OCI-LY7 (cell line): ENCODE data around the gene SIVA1. TPM values are rescaled to one million over a fixed set of nuclear protein-coding genes. Genes with fewer than 3 reads are reported as not detected.

Experiments used
- BruUV-seq: library from RNA; stranded (reverse); fragments of 400-500 nt; replicated peaks from 2 replicates; lab custom pipeline; 2021; lab: Mats Ljungman, UMichigan
- CTCF ChIA-PET: fragments of 300-600 bp; sonication (Branson Sonifier 250); formaldehyde crosslinking; loops from one replicate; lab custom pipeline; 2022; ENCODE audit warnings: antibody characterized with exemption; ENCODE audit not compliant: unreplicated experiment; lab: Charles Lee
- POLR2A ChIA-PET: fragments of 300-600 bp; sonication (Branson Sonifier 250); formaldehyde crosslinking; loops from one replicate; lab custom pipeline; 2022; ENCODE audit warnings: antibody characterized with exemption; lab: Charles Lee
- DNase-seq: peaks from one replicate; pipeline ENCODE4 v3.0.0-alpha.2; 2015; ENCODE audit warnings: low spot score
- H2AFZ ChIP-seq: fragments of 200-600 bp; sonication (generic), shearing (Covaris generic); 2 replicates; pipeline ENCODE4 v1.6.1; 2014; ENCODE audit warnings: mild to moderate bottlenecking, antibody characterized with exemption, low read length, moderate library complexity
- H3K27ac ChIP-seq: fragments of 200-600 bp; sonication (generic); 2 replicates; pipeline ENCODE4 v1.5.1; 2014; ENCODE audit warnings: mixed run types, low read depth, mild to moderate bottlenecking, moderate library complexity, low read length, inconsistent platforms; ENCODE audit not compliant: poor library complexity, severe bottlenecking
- H3K36me3 ChIP-seq: fragments of 200-600 bp; sonication (generic); 2 replicates; pipeline ENCODE4 v1.6.1; 2014; ENCODE audit warnings: mild to moderate bottlenecking, antibody characterized with exemption, low read length, moderate library complexity, mixed read lengths; ENCODE audit not compliant: insufficient read depth
- H3K4me1 ChIP-seq: fragments of 200-600 bp; sonication (generic); 2 replicates; pipeline ENCODE4 v1.5.1; 2014; ENCODE audit warnings: mild to moderate bottlenecking, low read length; ENCODE audit not compliant: insufficient read depth, poor library complexity, severe bottlenecking
- H3K4me2 ChIP-seq: fragments of 200-600 bp; sonication (generic); 2 replicates; pipeline ENCODE4 v1.6.1; 2014; ENCODE audit warnings: mild to moderate bottlenecking, low read length
- H3K4me3 ChIP-seq: fragments of 200-600 bp; sonication (generic); 2 replicates; pipeline ENCODE4 v1.5.1; 2014; ENCODE audit warnings: mild to moderate bottlenecking, low read depth, low read length; ENCODE audit not compliant: poor library complexity, severe bottlenecking
- H3K79me2 ChIP-seq: fragments of 200-600 bp; sonication (generic); 2 replicates; pipeline ENCODE4 v1.6.1; 2016; ENCODE audit warnings: low read depth, mild to moderate bottlenecking, low read length, moderate library complexity, mixed read lengths; ENCODE audit not compliant: insufficient read depth
- H3K9me2 ChIP-seq: fragments of 200-600 bp; sonication (generic); 2 replicates; pipeline ENCODE4 v1.6.1; 2016; ENCODE audit warnings: mild to moderate bottlenecking, low read length, mixed read lengths; ENCODE audit not compliant: insufficient read depth
- H3K9me3 ChIP-seq: fragments of 200-600 bp; sonication (generic); 2 replicates; pipeline ENCODE4 v1.6.1; 2014; ENCODE audit warnings: mild to moderate bottlenecking, mixed run types, low read length, mixed read lengths
- H4K20me1 ChIP-seq: fragments of 200-600 bp; sonication (generic); 2 replicates; pipeline ENCODE4 v1.6.1; 2014; ENCODE audit warnings: mild to moderate bottlenecking, antibody characterized with exemption, low read length, moderate library complexity, mixed read lengths; ENCODE audit not compliant: insufficient read depth
- EZH2phosphoT487 ChIP-seq: fragments of 200-600 bp; sonication (generic); IDR thresholded peaks from 2 replicates; pipeline ENCODE4 v1.6.1; 2018; ENCODE audit warnings: low read depth, borderline replicate concordance, mild to moderate bottlenecking, mixed run types, antibody characterized with exemption, low read length, moderate library complexity, mixed read lengths
- intact Hi-C: fragments of 100-400 bp; cut with micrococcal nuclease; formaldehyde crosslinking; loops from one replicate; pipeline ENCODE4 v1.10.0; 2022; ENCODE audit not compliant: unreplicated experiment
- total RNA-seq, 2 experiments: library from RNA; depleted of rRNA in 1 of 2; stranded (reverse); fragments of >200 nt in 1 of 2; shearing (Covaris generic) in 1 of 2; gene quantifications; 2 replicates each; pipeline ENCODE4 v1.2.3, GENCODE V29; 2014 to 2022
- TF ChIP-seq, protein P1 (sequence below): fragments of 200-600 bp; sonication (generic); conservative IDR thresholded peaks from 2 replicates; pipeline ENCODE4 v1.5.1; 2014; ENCODE audit warnings: mild to moderate bottlenecking, antibody characterized with exemption, low read length, moderate library complexity, mixed read lengths

The SIVA1 gene
- total RNA-seq, 2 experiments from 2014 or later, result 111 to 244 TPM

GRCh38 chr14:104789752-104790743 is 37.1 kb downstream of the SIVA1 start:
- intact Hi-C loops, result no loop called here
- no TSS peak for BruUV-seq
- H3K9me3 ChIP-seq, result no peaks in the 10 kb centered on the region
- peaks cover 16% of the 10 kb centered on the region; the same call in 1 of the 2 replicates for H4K20me1 ChIP-seq
- H2AFZ ChIP-seq, result no peak overlapping the region
- ChIA-PET CTCF (no interaction called here), POLR2A (no interaction called here)
- peaks cover 7% of the 10 kb centered on the region; the same call in 1 of the 2 replicates for H3K36me3 ChIP-seq
- TF ChIP-seq, protein P1, sequence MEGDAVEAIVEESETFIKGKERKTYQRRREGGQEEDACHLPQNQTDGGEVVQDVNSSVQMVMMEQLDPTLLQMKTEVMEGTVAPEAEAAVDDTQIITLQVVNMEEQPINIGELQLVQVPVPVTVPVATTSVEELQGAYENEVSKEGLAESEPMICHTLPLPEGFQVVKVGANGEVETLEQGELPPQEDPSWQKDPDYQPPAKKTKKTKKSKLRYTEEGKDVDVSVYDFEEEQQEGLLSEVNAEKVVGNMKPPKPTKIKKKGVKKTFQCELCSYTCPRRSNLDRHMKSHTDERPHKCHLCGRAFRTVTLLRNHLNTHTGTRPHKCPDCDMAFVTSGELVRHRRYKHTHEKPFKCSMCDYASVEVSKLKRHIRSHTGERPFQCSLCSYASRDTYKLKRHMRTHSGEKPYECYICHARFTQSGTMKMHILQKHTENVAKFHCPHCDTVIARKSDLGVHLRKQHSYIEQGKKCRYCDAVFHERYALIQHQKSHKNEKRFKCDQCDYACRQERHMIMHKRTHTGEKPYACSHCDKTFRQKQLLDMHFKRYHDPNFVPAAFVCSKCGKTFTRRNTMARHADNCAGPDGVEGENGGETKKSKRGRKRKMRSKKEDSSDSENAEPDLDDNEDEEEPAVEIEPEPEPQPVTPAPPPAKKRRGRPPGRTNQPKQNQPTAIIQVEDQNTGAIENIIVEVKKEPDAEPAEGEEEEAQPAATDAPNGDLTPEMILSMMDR, result no peak
- H3K79me2 ChIP-seq, result no peaks in the 10 kb centered on the region
- H3K4me2 ChIP-seq, result no peak overlapping the region
- no peak for DNase-seq
- no peak overlapping the region for H3K4me3 ChIP-seq
- H3K27ac ChIP-seq, result no peak overlapping the region
- H3K4me1 ChIP-seq, result peaks cover 11% of the 10 kb centered on the region
- H3K9me2 ChIP-seq, result no peaks in the 10 kb centered on the region

DNA sequence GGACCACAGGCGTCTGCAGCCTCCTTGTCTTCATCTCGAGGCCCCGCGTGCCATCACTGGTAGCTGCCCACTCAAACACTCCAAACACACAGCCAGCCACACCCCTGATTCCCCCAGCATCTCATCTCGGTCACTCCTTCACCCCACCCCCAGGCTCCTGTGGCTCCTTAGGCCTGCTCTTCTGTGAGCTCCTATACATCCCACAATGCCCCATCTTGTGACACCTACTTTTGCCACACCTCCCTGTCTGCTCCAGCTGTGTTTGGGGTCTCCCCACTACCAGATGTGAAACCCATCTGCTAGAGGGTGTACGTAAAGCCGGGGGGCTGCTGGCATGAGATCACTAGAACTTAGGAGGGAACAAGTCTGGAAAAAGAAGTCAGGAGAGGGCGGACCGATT is 38.5 kb downstream of the SIVA1 start:
- Histone ChIP-seq H3K79me2 (no peaks in the 10 kb centered on the region), H3K9me3 (no peaks in the 10 kb centered on the region), H3K4me1 (peaks cover 19% of the 10 kb centered on the region), H3K4me3 (no peak overlapping the region), H4K20me1 (peaks cover 16% of the 10 kb centered on the region; the same call in 1 of the 2 replicates), H2AFZ (no peak overlapping the region), H3K9me2 (no peaks in the 10 kb centered on the region), H3K4me2 (no peak overlapping the region), H3K27ac (no peak overlapping the region), H3K36me3 (peaks cover 7% of the 10 kb centered on the region; the same call in 1 of the 2 replicates)
- intact Hi-C loops, result no loop called here
- ChIA-PET POLR2A (no interaction called here), CTCF (no interaction called here)
- TF ChIP-seq, protein P1, result no peak
- TF ChIP-seq EZH2phosphoT487, result no peak
- no peak for DNase-seq
- BruUV-seq, result no TSS peak
